ENCODE data around the gene ATG9B.

ATG9B gene

DNA sequence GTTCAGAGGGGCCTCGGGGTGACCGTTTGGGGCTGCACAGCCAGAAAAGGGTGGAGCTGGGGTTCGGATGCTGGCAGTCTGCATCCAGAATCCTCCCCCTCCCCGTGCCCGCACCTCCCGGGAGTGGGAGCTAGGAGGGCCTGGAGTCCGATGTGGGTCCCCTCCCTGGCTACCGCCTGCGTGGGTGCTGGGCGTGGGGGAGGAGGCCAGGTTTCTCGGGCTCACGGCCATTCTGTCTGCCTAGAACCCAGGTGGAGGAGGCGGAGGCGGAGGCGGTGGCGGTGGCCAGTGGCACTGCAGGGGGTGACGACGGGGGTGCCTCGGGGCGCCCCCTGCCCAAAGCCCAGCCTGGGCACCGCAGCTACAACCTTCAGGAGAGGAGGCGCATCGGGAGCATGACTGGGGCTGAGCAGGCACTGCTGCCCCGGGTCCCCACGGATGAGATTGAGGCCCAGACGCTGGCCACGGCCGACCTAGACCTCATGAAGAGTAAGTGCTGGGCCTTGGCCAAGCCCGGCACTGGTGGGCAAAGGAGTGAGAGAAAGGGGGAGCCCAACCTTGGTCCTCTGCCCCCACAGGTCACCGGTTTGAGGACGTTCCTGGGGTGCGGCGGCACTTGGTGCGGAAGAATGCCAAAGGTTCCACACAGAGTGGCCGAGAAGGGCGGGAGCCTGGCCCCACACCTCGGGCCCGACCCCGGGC, 42.1 kb upstream of the ATG9B start:
- no peak overlapping the region for H3K27ac ChIP-seq (ENCODE audit: low read length)
- no peak overlapping the region for H3K4me3 ChIP-seq (ENCODE audit: low read length)
- no peak overlapping the region for H3K4me2 ChIP-seq (ENCODE audit: low read depth, low read length)
- no peaks in the 10 kb centered on the region for H3F3A ChIP-seq (ENCODE audit: insufficient read depth, low read length)
- H3K9ac ChIP-seq (ENCODE audit: low read length), result no peak overlapping the region
- H3K9me2 ChIP-seq (replicated peaks; ENCODE audit: insufficient read depth, low read length), result no peaks in the 10 kb centered on the region
- no peak for TF ChIP-seq CTCF (IDR thresholded peaks at IDR 0.05; ENCODE audit: low read length)
- no peak for TF ChIP-seq EZH2phosphoT487 (IDR thresholded peaks at IDR 0.05; ENCODE audit: low read length)
- TF ChIP-seq EZH2 (optimal IDR thresholded peaks at IDR 0.05; ENCODE audit: low read depth, low read length), result no peak
- H4K20me1 ChIP-seq (ENCODE audit: insufficient read depth, low read length), result no peaks in the 10 kb centered on the region
- peaks cover 14% of the 10 kb centered on the region for H3K79me2 ChIP-seq (ENCODE audit: low read length)
- H3K9me3 ChIP-seq (replicated peaks; ENCODE audit: insufficient read depth, low read length), result no peaks in the 10 kb centered on the region
- 0 out of 2 replicates have a peak, but pooled peaks cover 3% of the 10 kb centered on the region for H3K36me3 ChIP-seq (replicated peaks; ENCODE audit: insufficient read depth, low read length)
- no peaks in the 10 kb centered on the region for H3K27me3 ChIP-seq (replicated peaks; ENCODE audit: insufficient read depth, low read length)
- H2AFZ ChIP-seq (ENCODE audit: low read length), result no peak overlapping the region
- H3K4me1 ChIP-seq (ENCODE audit: low read length), result no peaks in the 10 kb centered on the region
- no peak for DNase-seq

GRCh38 chr7:151065516-151065915, 41.2 kb upstream of the ATG9B start:
- Histone ChIP-seq H3K79me2 (ENCODE audit: low read length) (peaks cover 24% of the 10 kb centered on the region), H3K36me3 (replicated peaks; ENCODE audit: insufficient read depth, low read length) (0 out of 2 replicates have a peak, but pooled peaks cover 3% of the 10 kb centered on the region), H3K9ac (ENCODE audit: low read length) (no peak overlapping the region), H3K4me2 (ENCODE audit: low read depth, low read length) (no peak overlapping the region), H3K9me3 (replicated peaks; ENCODE audit: insufficient read depth, low read length) (no peaks in the 10 kb centered on the region), H3K9me2 (replicated peaks; ENCODE audit: insufficient read depth, low read length) (no peaks in the 10 kb centered on the region), H3K27me3 (replicated peaks; ENCODE audit: insufficient read depth, low read length) (no peaks in the 10 kb centered on the region), H3F3A (ENCODE audit: insufficient read depth, low read length) (no peaks in the 10 kb centered on the region), H3K4me1 (ENCODE audit: low read length) (no peaks in the 10 kb centered on the region), H4K20me1 (ENCODE audit: insufficient read depth, low read length) (no peaks in the 10 kb centered on the region), H3K27ac (ENCODE audit: low read length) (no peak overlapping the region), H2AFZ (ENCODE audit: low read length) (no peak overlapping the region), H3K4me3 (ENCODE audit: low read length) (no peak overlapping the region)
- no peak for TF ChIP-seq CTCF (IDR thresholded peaks at IDR 0.05; ENCODE audit: low read length)
- no peak for TF ChIP-seq EZH2 (optimal IDR thresholded peaks at IDR 0.05; ENCODE audit: low read depth, low read length)
- TF ChIP-seq EZH2phosphoT487 (IDR thresholded peaks at IDR 0.05; ENCODE audit: low read length), result no peak
- no peak for DNase-seq

- no peaks in the 10 kb centered on the region for H3K27me3 ChIP-seq (replicated peaks; ENCODE audit: insufficient read depth, low read length)
- H3K9me2 ChIP-seq (replicated peaks; ENCODE audit: insufficient read depth, low read length), result no peaks in the 10 kb centered on the region
- no peak overlapping the region for H3K27ac ChIP-seq (ENCODE audit: low read length)
- no peak overlapping the region for H3K4me2 ChIP-seq (ENCODE audit: low read depth, low read length)
- no peak overlapping the region for H3K9ac ChIP-seq (ENCODE audit: low read length)
- H3K9me3 ChIP-seq (replicated peaks; ENCODE audit: insufficient read depth, low read length), result no peaks in the 10 kb centered on the region
- no peaks in the 10 kb centered on the region for H3F3A ChIP-seq (ENCODE audit: insufficient read depth, low read length)
- H4K20me1 ChIP-seq (ENCODE audit: insufficient read depth, low read length), result no peaks in the 10 kb centered on the region
- H3K4me1 ChIP-seq (ENCODE audit: low read length), result no peaks in the 10 kb centered on the region
- H3K79me2 ChIP-seq (ENCODE audit: low read length), result peaks cover 29% of the 10 kb centered on the region
- no peak overlapping the region for H2AFZ ChIP-seq (ENCODE audit: low read length)
- no peak for DNase-seq
- TF ChIP-seq EZH2 (optimal IDR thresholded peaks at IDR 0.05; ENCODE audit: low read depth, low read length) (no peak), CTCF (IDR thresholded peaks at IDR 0.05; ENCODE audit: low read length) (no peak), EZH2phosphoT487 (IDR thresholded peaks at IDR 0.05; ENCODE audit: low read length) (no peak)
- H3K4me3 ChIP-seq (ENCODE audit: low read length), result no peak overlapping the region
- H3K36me3 ChIP-seq (replicated peaks; ENCODE audit: insufficient read depth, low read length), result 0 out of 2 replicates have a peak, but pooled peaks cover 3% of the 10 kb centered on the region
Observed at GRCh38 chr7:151064993-151065392, 40.7 kb upstream of the ATG9B start.

All from MM.1S (cell line).